Measurements from ENCODE around the gene TNFAIP2.

Gene TNFAIP2

DNA sequence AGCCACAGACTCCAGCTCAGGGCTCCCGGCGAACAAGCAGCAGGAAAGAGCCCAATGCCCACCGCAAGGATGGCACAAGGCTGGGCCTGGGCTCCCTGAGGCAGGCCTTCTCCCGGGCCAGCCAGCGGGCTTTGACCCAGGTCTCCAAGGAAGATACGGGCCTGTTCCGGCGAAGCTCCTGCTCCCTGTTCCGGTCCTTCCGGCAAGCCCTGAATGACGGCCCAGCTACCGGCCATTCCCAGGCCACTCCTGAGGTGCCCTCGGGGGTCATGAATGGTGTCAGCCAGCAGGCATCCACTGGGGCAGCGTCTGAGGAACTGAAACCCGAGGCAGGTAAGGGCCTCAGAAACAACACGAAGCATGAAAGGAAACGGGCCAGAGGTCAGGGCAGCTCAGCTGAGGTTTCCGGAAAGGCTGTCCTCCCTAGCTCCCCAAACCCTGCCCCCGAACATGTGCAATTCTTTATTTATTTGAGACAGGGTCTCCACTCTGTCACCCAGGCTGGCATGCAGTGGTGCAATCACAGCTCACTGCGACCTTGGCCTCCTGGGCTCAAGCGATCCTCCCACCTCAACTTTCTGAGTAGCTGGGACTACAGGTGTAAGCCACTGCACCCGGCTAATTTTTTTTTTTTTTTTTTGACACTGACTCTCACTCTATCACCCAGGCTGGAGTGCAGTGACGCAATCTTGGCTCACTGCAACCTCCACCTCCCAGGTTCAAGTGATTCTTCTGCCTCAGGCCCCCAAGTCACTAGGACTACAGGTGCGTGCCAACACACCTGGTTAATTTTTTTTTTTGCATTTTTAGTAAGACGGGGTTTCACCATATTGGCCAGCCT is 22.8 kb upstream of the TNFAIP2 start:
- H3K27me3 Mint-ChIP-seq (ENCODE audit: low read depth) = peaks cover 28% of the 10 kb centered on the region
- H3K36me3 Mint-ChIP-seq (ENCODE audit: low read depth) = no peaks in the 10 kb centered on the region
- H3K27ac Mint-ChIP-seq = no peak overlapping the region
- no peak overlapping the region for H3K4me3 Mint-ChIP-seq
- H3K4me1 Mint-ChIP-seq (ENCODE audit: low read depth) = peaks cover 3% of the 10 kb centered on the region
- H3K9me3 Mint-ChIP-seq = no peaks in the 10 kb centered on the region

- Mint-ChIP-seq H3K9me3 (no peaks in the 10 kb centered on the region), H3K4me1 (ENCODE audit: low read depth) (peaks cover 3% of the 10 kb centered on the region), H3K4me3 (no peak overlapping the region), H3K27ac (no peak overlapping the region), H3K36me3 (ENCODE audit: low read depth) (no peaks in the 10 kb centered on the region), H3K27me3 (ENCODE audit: low read depth) (peaks cover 32% of the 10 kb centered on the region)
These were observed 21.9 kb upstream of the TNFAIP2 start for GRCh38 chr14:103101257-103101962.

DNA sequence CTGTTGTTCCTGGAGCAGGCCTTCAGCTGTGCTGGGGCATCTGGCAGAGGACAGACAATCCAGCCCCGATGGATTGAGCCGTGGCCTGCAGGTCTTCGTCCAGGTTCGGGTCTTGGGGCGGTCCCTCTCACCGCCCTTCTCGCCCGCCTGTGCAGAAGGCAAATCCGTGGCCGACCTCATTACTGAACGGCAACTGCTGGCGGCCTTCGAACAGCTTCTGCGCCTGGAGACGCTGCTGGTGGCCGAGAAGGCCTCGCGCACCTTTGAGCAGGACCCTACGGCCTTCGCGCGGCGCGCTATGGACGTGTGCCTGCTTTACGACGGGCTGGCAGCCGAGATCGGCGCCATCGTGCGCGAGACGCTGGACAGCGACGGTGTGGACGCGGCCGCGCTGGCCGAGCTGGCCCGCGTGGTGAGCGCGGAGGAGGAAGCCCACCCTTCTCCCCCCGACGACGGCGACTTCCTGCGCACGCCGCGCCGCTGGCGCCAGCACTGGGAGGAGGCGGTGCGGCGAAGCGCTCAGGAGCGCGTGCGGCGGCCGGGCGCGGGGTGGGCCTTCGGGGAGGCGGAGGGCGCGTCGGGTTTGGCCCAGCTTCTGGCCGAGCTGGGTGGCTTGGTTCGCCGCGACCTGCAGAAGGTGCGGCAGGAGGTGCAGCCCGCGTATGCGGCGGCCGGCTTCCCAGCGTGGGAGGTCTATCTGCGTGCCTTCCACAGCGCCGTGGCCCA is 21.1 kb upstream of the TNFAIP2 start:
- H3K27ac Mint-ChIP-seq = no peak overlapping the region
- H3K27me3 Mint-ChIP-seq (ENCODE audit: low read depth) = peaks cover 32% of the 10 kb centered on the region
- H3K36me3 Mint-ChIP-seq (ENCODE audit: low read depth) = no peaks in the 10 kb centered on the region
- H3K4me3 Mint-ChIP-seq = no peak overlapping the region
- no peaks in the 10 kb centered on the region for H3K9me3 Mint-ChIP-seq
- peaks cover 3% of the 10 kb centered on the region for H3K4me1 Mint-ChIP-seq (ENCODE audit: low read depth)

DNA sequence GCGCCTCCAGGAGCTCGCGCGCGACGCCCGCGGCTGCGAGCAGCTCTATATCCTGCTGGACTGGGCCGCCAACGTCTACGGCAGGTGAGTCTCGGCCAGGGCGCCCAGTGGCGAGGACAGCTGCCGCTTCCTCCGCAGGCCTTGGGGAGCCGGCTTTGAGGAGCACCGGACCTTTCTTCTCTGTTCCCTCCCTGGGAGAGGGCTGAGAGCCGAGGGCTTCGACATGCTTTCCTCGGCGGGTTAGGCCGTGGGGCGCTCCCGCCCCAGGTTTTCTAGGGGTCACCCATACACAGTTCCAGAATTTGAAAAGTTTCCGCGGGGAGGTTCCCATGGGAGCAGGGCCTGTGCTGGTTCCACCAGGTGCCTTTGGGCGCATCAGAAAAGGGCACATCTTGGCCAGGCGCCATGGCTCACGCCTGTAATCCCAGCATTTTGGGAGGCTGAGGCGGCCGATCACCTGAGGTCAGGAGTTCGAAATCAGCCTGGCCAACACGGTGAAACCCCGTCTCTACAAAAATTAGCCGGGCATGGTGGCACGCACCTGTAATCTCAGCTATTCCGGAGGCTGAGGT is 20.5 kb upstream of the TNFAIP2 start:
- no peak overlapping the region for H3K4me3 Mint-ChIP-seq
- H3K36me3 Mint-ChIP-seq (ENCODE audit: low read depth) = no peaks in the 10 kb centered on the region
- no peak overlapping the region for H3K27ac Mint-ChIP-seq
- H3K9me3 Mint-ChIP-seq = no peaks in the 10 kb centered on the region
- H3K4me1 Mint-ChIP-seq (ENCODE audit: low read depth) = peaks cover 3% of the 10 kb centered on the region
- H3K27me3 Mint-ChIP-seq (ENCODE audit: low read depth) = peaks cover 32% of the 10 kb centered on the region

- peaks cover 32% of the 10 kb centered on the region for H3K27me3 Mint-ChIP-seq (ENCODE audit: low read depth)
- no peaks in the 10 kb centered on the region for H3K36me3 Mint-ChIP-seq (ENCODE audit: low read depth)
- peaks cover 4% of the 10 kb centered on the region for H3K4me1 Mint-ChIP-seq (ENCODE audit: low read depth)
- no peak overlapping the region for H3K4me3 Mint-ChIP-seq
- H3K9me3 Mint-ChIP-seq = no peaks in the 10 kb centered on the region
- H3K27ac Mint-ChIP-seq = no peak overlapping the region
These were observed 19.5 kb upstream of the TNFAIP2 start for GRCh38 chr14:103103461-103104388.

- no peaks in the 10 kb centered on the region for H3K9me3 Mint-ChIP-seq
- H3K4me3 Mint-ChIP-seq = no peak overlapping the region
- no peak overlapping the region for H3K27ac Mint-ChIP-seq
- no peaks in the 10 kb centered on the region for H3K36me3 Mint-ChIP-seq (ENCODE audit: low read depth)
- peaks cover 5% of the 10 kb centered on the region for H3K4me1 Mint-ChIP-seq (ENCODE audit: low read depth)
- H3K27me3 Mint-ChIP-seq (ENCODE audit: low read depth) = peaks cover 32% of the 10 kb centered on the region
These were observed 18.9 kb upstream of the TNFAIP2 start for GRCh38 chr14:103104389-103104653.

DNA sequence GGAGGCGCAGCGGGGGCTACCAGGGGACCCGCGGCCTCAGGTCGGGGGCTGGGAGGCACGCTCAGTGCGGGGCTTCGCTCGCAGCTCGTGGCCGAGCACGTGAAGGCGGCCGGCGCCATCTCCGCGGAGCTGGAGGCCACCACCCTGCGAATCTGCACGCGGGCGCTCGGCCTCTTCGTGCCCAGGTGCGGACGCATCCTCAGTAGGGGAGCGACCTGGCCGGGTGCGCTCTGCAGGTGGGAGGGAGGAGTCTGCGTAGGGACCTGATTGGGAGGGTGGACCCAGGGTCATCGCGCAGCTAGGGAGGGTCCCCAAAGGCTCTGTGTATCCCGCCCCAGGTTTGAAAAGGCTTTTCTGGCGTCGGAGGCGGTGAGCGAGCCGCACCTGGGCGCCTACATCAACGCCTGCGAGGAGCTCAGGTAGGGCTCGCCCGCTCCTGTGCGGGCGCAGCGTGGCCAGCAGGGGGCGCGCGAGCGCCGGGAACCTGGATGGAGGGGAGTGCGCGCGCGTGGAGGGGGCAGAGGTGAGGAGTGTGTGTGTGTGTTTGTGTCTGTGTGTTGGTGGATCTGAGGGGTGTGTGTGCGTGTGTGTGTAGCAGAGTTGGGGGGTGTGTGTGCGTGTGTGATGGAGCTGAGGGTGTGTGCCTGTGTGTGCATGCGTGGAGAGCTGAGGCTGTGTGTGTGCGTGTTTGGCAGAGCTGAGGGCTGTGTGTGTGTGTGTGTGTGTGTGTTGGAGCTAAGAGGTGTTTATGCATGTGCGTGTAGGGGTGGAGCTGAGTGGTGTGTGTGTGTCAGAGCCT is 18.4 kb upstream of the TNFAIP2 start:
- Mint-ChIP-seq H3K27me3 (ENCODE audit: low read depth) (peaks cover 32% of the 10 kb centered on the region), H3K36me3 (ENCODE audit: low read depth) (no peaks in the 10 kb centered on the region), H3K4me1 (ENCODE audit: low read depth) (peaks cover 5% of the 10 kb centered on the region), H3K9me3 (no peaks in the 10 kb centered on the region), H3K4me3 (no peak overlapping the region), H3K27ac (no peak overlapping the region)

DNA sequence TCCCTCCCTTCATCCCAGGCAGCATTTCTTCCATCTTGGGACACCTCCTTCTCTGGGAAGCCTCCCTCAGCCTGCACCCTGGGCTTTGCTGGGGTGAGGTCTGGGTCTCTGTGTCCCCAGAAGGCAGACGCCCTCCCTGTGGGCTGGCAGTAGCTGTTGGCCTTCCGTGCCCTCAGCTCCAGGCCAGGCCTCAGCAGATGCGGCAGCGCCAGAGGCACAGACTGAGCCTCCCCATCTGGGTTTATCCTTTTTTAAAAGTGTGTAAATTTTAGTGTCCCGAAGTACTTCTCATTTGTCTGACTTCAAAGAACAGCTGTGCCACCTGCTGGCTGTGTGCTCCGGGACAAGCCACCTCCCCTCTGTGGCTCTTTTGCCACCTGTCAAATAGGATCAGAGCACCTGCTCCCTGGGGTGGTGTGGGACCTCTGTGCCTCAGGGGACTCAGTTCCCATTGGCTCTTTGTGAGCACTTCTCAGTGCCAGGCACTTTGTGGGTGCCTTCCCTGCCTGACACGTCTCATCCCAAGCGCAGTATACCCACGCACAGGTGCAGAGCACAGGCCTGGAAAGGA is 17.6 kb upstream of the TNFAIP2 start:
- Mint-ChIP-seq H3K27me3 (ENCODE audit: low read depth) (peaks cover 32% of the 10 kb centered on the region), H3K4me1 (ENCODE audit: low read depth) (peaks cover 5% of the 10 kb centered on the region), H3K27ac (no peak overlapping the region), H3K36me3 (ENCODE audit: low read depth) (no peaks in the 10 kb centered on the region), H3K4me3 (no peak overlapping the region), H3K9me3 (no peaks in the 10 kb centered on the region)

- Mint-ChIP-seq H3K9me3 (no peaks in the 10 kb centered on the region), H3K27ac (no peak overlapping the region), H3K27me3 (ENCODE audit: low read depth) (peaks cover 22% of the 10 kb centered on the region), H3K4me3 (no peak overlapping the region), H3K36me3 (ENCODE audit: low read depth) (no peaks in the 10 kb centered on the region), H3K4me1 (ENCODE audit: low read depth) (peaks cover 12% of the 10 kb centered on the region)
These were observed 15.8 kb upstream of the TNFAIP2 start for GRCh38 chr14:103107455-103107854.

DNA sequence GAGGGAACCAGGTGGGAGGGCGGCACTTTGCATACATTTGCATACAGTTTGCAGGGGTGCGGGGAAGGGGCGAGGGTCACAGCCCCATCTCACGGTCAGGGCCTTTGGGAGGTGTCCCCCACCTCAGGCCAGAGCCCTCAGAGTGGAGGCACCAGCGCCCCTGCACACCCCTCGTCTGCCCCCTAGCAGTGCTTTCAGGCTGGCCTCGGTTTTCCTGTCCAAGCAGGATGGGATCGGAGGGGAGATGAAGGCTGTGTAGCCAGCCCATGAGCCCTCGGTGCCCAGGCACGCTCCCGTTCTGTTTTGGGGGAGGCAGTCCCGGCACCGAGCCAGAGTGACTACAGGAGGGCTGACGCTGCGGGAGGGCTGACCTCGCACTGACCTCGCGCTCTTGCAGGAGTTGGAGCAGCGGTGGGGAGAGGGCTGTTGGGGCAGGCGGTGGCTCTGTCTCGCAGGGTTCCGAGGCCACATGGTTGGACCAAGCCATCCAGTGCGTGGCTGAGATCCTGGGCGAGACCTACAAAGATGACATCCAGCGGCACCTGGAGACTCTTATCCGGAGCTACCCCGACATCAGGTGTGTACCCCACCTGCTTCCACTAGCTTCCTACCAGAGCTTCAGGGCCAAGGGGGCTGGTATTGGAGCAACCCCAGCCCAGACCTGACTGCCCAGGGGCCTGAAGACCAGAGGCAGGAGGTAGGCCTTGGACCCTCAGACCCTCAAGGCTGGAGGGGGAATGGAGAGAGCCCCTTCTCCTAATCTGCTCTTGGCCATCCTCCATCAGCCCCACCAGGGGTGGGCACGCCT is 15.1 kb upstream of the TNFAIP2 start:
- Mint-ChIP-seq H3K4me3 (no peak overlapping the region), H3K4me1 (ENCODE audit: low read depth) (peaks cover 14% of the 10 kb centered on the region), H3K9me3 (no peaks in the 10 kb centered on the region), H3K36me3 (ENCODE audit: low read depth) (no peaks in the 10 kb centered on the region), H3K27ac (no peak overlapping the region), H3K27me3 (ENCODE audit: low read depth) (peaks cover 18% of the 10 kb centered on the region)

DNA sequence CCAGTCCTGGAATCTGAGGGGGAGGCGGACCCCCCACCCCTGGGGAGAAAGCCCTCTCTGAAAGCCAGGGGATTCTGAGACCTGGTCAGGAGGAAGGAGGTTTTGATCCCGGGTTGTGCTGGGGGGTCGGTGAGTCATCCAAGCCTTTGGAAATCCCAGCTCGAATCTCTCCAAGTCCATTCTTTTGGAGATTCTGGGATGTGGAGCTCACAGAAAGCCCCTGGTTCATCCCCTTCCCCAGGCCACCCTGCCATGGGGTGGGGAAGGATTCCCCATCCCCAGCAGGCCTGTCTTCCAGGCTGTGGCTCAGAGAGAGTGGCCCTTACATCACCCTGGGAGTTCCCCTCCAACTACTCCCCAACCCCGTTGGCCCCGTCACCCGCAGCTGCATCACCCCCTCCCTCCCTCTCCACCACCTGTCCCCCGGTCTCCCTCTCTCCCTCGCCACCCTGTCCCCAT is 14.5 kb upstream of the TNFAIP2 start:
- Mint-ChIP-seq H3K27me3 (ENCODE audit: low read depth) (peaks cover 13% of the 10 kb centered on the region), H3K36me3 (ENCODE audit: low read depth) (no peaks in the 10 kb centered on the region), H3K4me1 (ENCODE audit: low read depth) (peaks cover 14% of the 10 kb centered on the region), H3K4me3 (no peak overlapping the region), H3K27ac (peak overlapping the region; percentile 41), H3K9me3 (no peaks in the 10 kb centered on the region)

Measured in T-helper 1 cell treated with Interleukin-12 subunit alpha and Interleukin-12 subunit beta and Interleukin-4 antibody, amounts not matched to agents 30 μg/mL and 1 μg/mL, for 36 hours (primary cell).